BE2C (cell line): Measurements from ENCODE around the gene SCML1.

ENCODE experiments used
- DNase-seq: peaks from one replicate; pipeline ENCODE4 v3.0.0-alpha.2; 2020
- H3K27me3 ChIP-seq: fragments of 250-450 bp; sonication (Bioruptor Pico); 2 replicates; pipeline ENCODE4 v1.5.1; 2020; ENCODE audit warnings: mild to moderate bottlenecking
- H3K36me3 ChIP-seq: fragments of 250-450 bp; sonication (Bioruptor Pico); 2 replicates; pipeline ENCODE4 v1.5.1; 2020; ENCODE audit warnings: mild to moderate bottlenecking
- H3K4me1 ChIP-seq: fragments of 250-450 bp; sonication (Bioruptor Pico); 2 replicates; pipeline ENCODE4 v1.5.1; 2020
- H3K4me3 ChIP-seq: 2 replicates; pipeline ENCODE4 v1.5.1; 2011; ENCODE audit warnings: low read depth, low read length
- H3K9me3 ChIP-seq: fragments of 250-450 bp; sonication (Bioruptor Pico); 2 replicates; pipeline ENCODE4 v1.5.1; 2020
- TF ChIP-seq, protein P1 (sequence below): IDR thresholded peaks from 2 replicates; pipeline ENCODE4 v1.5.1; 2012; ENCODE audit warnings: mild to moderate bottlenecking, low read depth, low read length

The SCML1 gene

DNA sequence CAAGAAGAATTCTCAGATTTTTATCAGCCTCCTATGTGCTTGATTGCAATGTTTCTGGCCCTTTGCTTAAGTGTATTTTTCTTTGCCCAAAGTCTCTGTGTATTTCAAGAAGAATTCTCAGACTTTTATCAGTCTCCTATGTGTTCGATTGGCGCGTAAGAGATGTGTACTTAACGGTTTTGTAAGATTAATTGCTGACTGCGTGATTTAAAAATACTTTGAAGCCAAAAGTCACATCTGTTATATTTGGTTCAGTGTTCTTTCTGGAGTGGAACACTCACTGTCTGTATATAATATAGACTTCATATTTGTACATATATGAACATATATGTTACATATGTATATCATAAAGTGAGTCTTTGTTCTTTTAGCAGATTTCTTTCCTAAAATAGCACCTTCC, 11.4 kb downstream of the SCML1 start:
- H3K4me1 ChIP-seq: no peaks in the 10 kb centered on the region
- no peak overlapping the region for H3K4me3 ChIP-seq
- H3K27me3 ChIP-seq: no peaks in the 10 kb centered on the region
- 0 out of 2 replicates have a peak, but pooled peaks cover 5% of the 10 kb centered on the region for H3K36me3 ChIP-seq
- H3K9me3 ChIP-seq: no peaks in the 10 kb centered on the region
- no peak for DNase-seq
- TF ChIP-seq, protein P1, sequence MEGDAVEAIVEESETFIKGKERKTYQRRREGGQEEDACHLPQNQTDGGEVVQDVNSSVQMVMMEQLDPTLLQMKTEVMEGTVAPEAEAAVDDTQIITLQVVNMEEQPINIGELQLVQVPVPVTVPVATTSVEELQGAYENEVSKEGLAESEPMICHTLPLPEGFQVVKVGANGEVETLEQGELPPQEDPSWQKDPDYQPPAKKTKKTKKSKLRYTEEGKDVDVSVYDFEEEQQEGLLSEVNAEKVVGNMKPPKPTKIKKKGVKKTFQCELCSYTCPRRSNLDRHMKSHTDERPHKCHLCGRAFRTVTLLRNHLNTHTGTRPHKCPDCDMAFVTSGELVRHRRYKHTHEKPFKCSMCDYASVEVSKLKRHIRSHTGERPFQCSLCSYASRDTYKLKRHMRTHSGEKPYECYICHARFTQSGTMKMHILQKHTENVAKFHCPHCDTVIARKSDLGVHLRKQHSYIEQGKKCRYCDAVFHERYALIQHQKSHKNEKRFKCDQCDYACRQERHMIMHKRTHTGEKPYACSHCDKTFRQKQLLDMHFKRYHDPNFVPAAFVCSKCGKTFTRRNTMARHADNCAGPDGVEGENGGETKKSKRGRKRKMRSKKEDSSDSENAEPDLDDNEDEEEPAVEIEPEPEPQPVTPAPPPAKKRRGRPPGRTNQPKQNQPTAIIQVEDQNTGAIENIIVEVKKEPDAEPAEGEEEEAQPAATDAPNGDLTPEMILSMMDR: no peak

DNA sequence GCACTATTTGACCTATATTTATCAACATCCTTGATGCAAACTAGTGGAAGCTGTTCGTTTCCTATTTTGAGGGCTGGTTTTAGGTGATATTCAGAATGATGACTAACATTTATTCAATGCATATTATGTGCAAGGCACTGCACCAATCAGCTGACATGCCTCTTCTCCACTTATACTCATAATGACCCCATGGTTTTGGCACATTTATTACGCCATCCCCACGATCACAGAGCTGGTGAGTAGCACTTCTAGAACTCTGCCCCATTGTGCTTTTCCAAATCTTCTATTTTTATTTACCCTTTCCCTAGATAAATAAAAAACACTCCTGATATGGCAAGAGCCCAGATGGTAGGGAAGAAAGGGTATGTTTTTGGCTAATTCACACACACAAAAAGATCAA, 13.1 kb downstream of the SCML1 start:
- Histone ChIP-seq H3K4me3 (no peak overlapping the region), H3K9me3 (no peaks in the 10 kb centered on the region), H3K27me3 (no peaks in the 10 kb centered on the region), H3K4me1 (no peaks in the 10 kb centered on the region), H3K36me3 (0 out of 2 replicates have a peak, but pooled peaks cover 5% of the 10 kb centered on the region)
- no peak for DNase-seq
- TF ChIP-seq, protein P1: no peak

DNA sequence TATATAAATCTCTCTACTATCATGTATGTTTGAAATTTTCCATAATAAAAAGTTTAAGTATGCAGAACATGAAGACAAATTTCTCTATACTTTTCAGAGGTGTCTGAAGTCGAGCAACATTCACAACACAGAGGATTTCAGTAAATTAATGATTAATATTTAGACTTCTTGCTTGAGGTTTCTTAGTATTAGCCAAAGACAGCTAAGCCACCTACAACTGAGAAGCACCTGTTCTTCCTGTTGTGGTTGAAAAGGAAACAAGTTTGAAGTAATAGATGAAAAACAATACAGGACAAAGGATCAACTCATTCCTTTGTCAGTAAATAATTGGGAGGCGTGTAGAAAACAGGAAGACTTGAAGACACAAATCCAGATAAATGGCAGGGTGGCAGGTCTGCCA, 21.1 kb downstream of the SCML1 start:
- TF ChIP-seq, protein P1: no peak
- H3K4me1 ChIP-seq: no peaks in the 10 kb centered on the region
- no peaks in the 10 kb centered on the region for H3K27me3 ChIP-seq
- no peak overlapping the region for H3K4me3 ChIP-seq
- no peaks in the 10 kb centered on the region for H3K36me3 ChIP-seq
- DNase-seq: no peak
- H3K9me3 ChIP-seq: no peaks in the 10 kb centered on the region

DNA sequence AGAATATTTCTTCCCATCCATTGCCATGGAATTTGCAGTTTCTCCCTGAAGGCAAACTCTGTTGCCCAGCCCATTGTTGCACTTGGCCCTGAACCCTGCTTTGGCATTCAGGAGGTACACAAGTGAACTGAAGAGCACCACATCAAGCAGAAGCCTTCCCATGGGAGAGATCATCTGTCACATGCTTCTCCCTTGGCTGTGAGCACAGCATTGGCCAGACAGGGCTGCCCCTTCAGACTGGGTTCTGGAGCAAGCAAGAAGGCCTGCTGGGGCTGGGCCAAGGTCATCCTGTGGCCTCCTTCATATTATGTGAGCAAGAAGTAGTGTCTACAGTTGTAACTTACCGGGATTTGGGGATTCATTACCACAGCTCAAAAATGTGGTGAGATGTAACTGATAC, 22.7 kb downstream of the SCML1 start:
- no peaks in the 10 kb centered on the region for H3K9me3 ChIP-seq
- no peak for DNase-seq
- H3K4me3 ChIP-seq: no peak overlapping the region
- TF ChIP-seq, protein P1: no peak
- no peaks in the 10 kb centered on the region for H3K27me3 ChIP-seq
- H3K36me3 ChIP-seq: no peaks in the 10 kb centered on the region
- H3K4me1 ChIP-seq: no peaks in the 10 kb centered on the region

DNA sequence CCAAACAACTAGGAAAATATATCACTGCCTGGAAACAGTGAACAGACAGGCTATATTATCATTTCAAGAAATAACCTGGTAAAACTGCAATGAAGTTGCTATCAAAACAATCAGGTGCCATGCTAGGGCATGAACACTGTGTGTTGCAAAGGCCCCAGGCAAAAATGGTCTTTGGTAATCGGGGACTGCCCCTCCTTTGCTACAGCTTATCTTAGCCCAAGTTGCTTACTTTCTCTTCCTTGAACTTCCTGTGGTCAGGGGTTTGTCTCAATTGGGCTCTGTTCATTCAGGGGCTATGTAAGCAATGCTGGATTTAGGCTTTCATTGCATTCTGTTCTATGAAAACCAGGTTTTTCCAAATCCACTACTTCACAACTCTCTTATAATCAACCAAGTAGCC, 30.4 kb downstream of the SCML1 start:
- TF ChIP-seq, protein P1: no peak
- no peaks in the 10 kb centered on the region for H3K9me3 ChIP-seq
- no peaks in the 10 kb centered on the region for H3K36me3 ChIP-seq
- H3K4me1 ChIP-seq: no peaks in the 10 kb centered on the region
- no peak for DNase-seq
- no peaks in the 10 kb centered on the region for H3K27me3 ChIP-seq
- no peak overlapping the region for H3K4me3 ChIP-seq

DNA sequence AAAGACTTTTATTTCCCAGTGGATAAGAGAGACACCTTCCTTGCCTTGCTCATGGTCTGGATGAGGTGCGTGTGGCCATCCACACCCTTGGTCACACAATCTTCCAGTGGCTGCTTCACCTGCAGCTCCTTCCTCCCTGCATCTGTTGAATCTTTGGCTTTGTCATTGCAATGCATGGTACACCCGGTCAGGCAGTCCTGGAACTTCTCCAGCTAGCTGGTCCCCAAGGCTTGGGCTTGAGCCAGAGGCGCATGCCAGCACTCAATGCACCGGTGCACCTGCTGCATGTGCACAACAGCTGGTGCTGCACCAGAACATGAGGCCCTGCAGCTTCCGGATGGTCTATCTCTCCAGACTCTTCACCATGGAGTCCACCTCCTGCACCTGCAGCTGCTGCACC, 31.7 kb downstream of the SCML1 start:
- Histone ChIP-seq H3K4me1 (no peaks in the 10 kb centered on the region), H3K4me3 (no peak overlapping the region), H3K36me3 (no peaks in the 10 kb centered on the region), H3K9me3 (no peaks in the 10 kb centered on the region), H3K27me3 (no peaks in the 10 kb centered on the region)
- DNase-seq: no peak
- TF ChIP-seq, protein P1: no peak
